Keratinocyte (primary cell): ENCODE measurements around the gene ATOH1. TPM values are rescaled to one million over a fixed set of nuclear protein-coding genes. Genes with fewer than 3 reads are reported as not detected.

Source experiments
- DNase-seq: peaks from one replicate; pipeline ENCODE4 v3.0.0-alpha.2; 2011; ENCODE audit warnings: low read depth, missing footprints, low spot score
- FAIRE-seq: peaks from 2 replicates; lab custom pipeline; 2011; peaks lifted over from hg19 to GRCh38; lab: Jason Lieb, UNC
- H2AFZ ChIP-seq: 2 replicates; pipeline ENCODE4 v1.6.0; 2012; ENCODE audit warnings: low read length, control low read depth, inconsistent platforms; ENCODE audit not compliant: control insufficient read depth
- H3K27ac ChIP-seq: 2 replicates; pipeline ENCODE4 v1.5.1; 2011; ENCODE audit warnings: low read length; ENCODE audit not compliant: control insufficient read depth, insufficient read depth
- H3K27me3 ChIP-seq: 3 replicates; pipeline ENCODE4 v1.6.0; 2011; ENCODE audit warnings: low read length; ENCODE audit not compliant: control insufficient read depth, insufficient read depth; ENCODE audit errors: extremely low read depth
- H3K36me3 ChIP-seq, 2 experiments: 2 replicates in 1 of 2; 3 replicates in 1 of 2; pipeline ENCODE4 v1.5.1; 2011; ENCODE audit warnings: low read length in 2 of 2, mild to moderate bottlenecking in 1 of 2; ENCODE audit not compliant: control insufficient read depth in 2 of 2, insufficient read depth in 2 of 2; ENCODE audit errors: extremely low read depth in 1 of 2
- H3K4me1 ChIP-seq: 3 replicates; pipeline ENCODE4 v1.5.1; 2011; ENCODE audit warnings: low read length; ENCODE audit not compliant: control insufficient read depth, insufficient read depth; ENCODE audit errors: extremely low read depth
- H3K4me2 ChIP-seq: 3 replicates; pipeline ENCODE4 v1.6.0; 2011; ENCODE audit warnings: low read depth, low read length; ENCODE audit not compliant: control insufficient read depth, insufficient read depth; ENCODE audit errors: extremely low read depth
- H3K4me3 ChIP-seq, 3 experiments: fragments of 200-600 bp in 1 of 3; sonication (generic) in 1 of 3; 2 replicates in 2 of 3; 3 replicates in 1 of 3; pipeline ENCODE4 v1.5.1; 2011 to 2016; ENCODE audit warnings: low read length in 3 of 3, mild to moderate bottlenecking in 3 of 3, control low read depth in 2 of 3, inconsistent platforms in 1 of 3, low read depth in 1 of 3, mixed read lengths in 1 of 3, mixed run types in 1 of 3, moderate library complexity in 1 of 3; ENCODE audit not compliant: control insufficient read depth in 2 of 3, insufficient read depth in 2 of 3; ENCODE audit errors: extremely low read depth in 1 of 3
- H3K79me2 ChIP-seq: 2 replicates; pipeline ENCODE4 v1.6.0; 2012; ENCODE audit warnings: low read length; ENCODE audit not compliant: control insufficient read depth, insufficient read depth
- H3K9ac ChIP-seq: 3 replicates; pipeline ENCODE4 v1.6.0; 2011; ENCODE audit warnings: low read length; ENCODE audit not compliant: control insufficient read depth, insufficient read depth; ENCODE audit errors: extremely low read depth
- H3K9me1 ChIP-seq: 3 replicates; pipeline ENCODE4 v1.6.0; 2011; ENCODE audit warnings: low read length; ENCODE audit not compliant: control insufficient read depth, insufficient read depth; ENCODE audit errors: extremely low read depth
- H3K9me3 ChIP-seq: 2 replicates; pipeline ENCODE4 v1.5.1; 2012; ENCODE audit warnings: low read depth, low read length; ENCODE audit not compliant: control insufficient read depth
- H4K20me1 ChIP-seq: 3 replicates; pipeline ENCODE4 v1.6.0; 2011; ENCODE audit warnings: low read length; ENCODE audit not compliant: control insufficient read depth, insufficient read depth; ENCODE audit errors: extremely low read depth
- CTCF ChIP-seq, 3 experiments: IDR thresholded peaks in 1 of 3; conservative IDR thresholded peaks in 1 of 3; optimal IDR thresholded peaks in 1 of 3; 2 replicates in 2 of 3; 3 replicates in 1 of 3; pipeline versions ENCODE3 to v1.5.1; 2011; ENCODE audit warnings: low read length in 3 of 3, mild to moderate bottlenecking in 3 of 3, moderate library complexity in 2 of 3, control low read depth in 1 of 3, inconsistent platforms in 1 of 3; ENCODE audit not compliant: insufficient read depth in 2 of 3; ENCODE audit errors: extremely low read depth in 1 of 3
- EZH2 ChIP-seq: IDR thresholded peaks from one replicate; pipeline ENCODE4 v1.6.1; 2012; ENCODE audit warnings: inconsistent platforms, mild to moderate bottlenecking, low read length, moderate library complexity
- dilution Hi-C: fragments of 300-500 bp; cut with MboI; formaldehyde crosslinking; loops from one replicate; pipeline ENCODE4 v1.7.0; 2020; ENCODE audit warnings: low sequenced_read_pairs; ENCODE audit not compliant: extremely low pct_ligation_motif_present
- polyA plus RNA-seq, 5 experiments: library from polyadenylated mRNA; depleted of rRNA in 3 of 5; stranded (reverse) in 3 of 5; stranded (forward) in 1 of 5; unstranded in 1 of 5; fragments of >200 nt; gene quantifications; 1 replicate in 1 of 5; 2 replicates in 3 of 5; 3 replicates in 1 of 5; pipeline versions ENCODE4 v1.2.1 to v1.2.3, GENCODE V29; 2011 to 2012; ENCODE audit warnings: missing spikeins in 2 of 5, low read depth in 1 of 5, low replicate concordance in 1 of 5

Gene ATOH1
- polyA plus RNA-seq, 1 donor (not counting 4 experiments of a cell fraction or from before 2014, with no cell fraction given), result not detected

GRCh38 chr4:93780080-93780479 lies 48.5 kb upstream of the ATOH1 start:
- no peak overlapping the region for H3K9ac ChIP-seq
- no peaks in the 10 kb centered on the region for H3K79me2 ChIP-seq
- no peak for TF ChIP-seq CTCF (optimal IDR thresholded peaks at IDR 0.05 in 1 of 3, IDR thresholded peaks at IDR 0.05 in 1 of 3, conservative IDR thresholded peaks at IDR 0.05 in 1 of 3; ENCODE audit: extremely low read depth in 1 of 3, insufficient read depth in 2 of 3, low read length in 3 of 3)
- TF ChIP-seq EZH2, result no peak
- no peaks in the 10 kb centered on the region for H3K27me3 ChIP-seq
- H3K27ac ChIP-seq, result no peak overlapping the region
- peaks cover 16% of the 10 kb centered on the region for H3K4me1 ChIP-seq
- DNase-seq (no peak), FAIRE-seq (no peak)
- no peak overlapping the region for H2AFZ ChIP-seq
- dilution Hi-C loops, result no loop called here
- H4K20me1 ChIP-seq, result no peaks in the 10 kb centered on the region
- H3K36me3 ChIP-seq, result no peaks in the 10 kb centered on the region
- H3K4me2 ChIP-seq, result no peak overlapping the region
- no peaks in the 10 kb centered on the region for H3K9me3 ChIP-seq
- H3K9me1 ChIP-seq, result no peaks in the 10 kb centered on the region
- H3K4me3 ChIP-seq, result no peak overlapping the region

- Histone ChIP-seq H3K4me2 (no peak overlapping the region), H3K27me3 (no peaks in the 10 kb centered on the region), H3K4me3 (no peak overlapping the region), H3K79me2 (no peaks in the 10 kb centered on the region), H3K4me1 (peaks cover 13% of the 10 kb centered on the region), H4K20me1 (no peaks in the 10 kb centered on the region), H3K9me3 (no peaks in the 10 kb centered on the region), H2AFZ (no peak overlapping the region), H3K27ac (no peak overlapping the region), H3K36me3 (no peaks in the 10 kb centered on the region), H3K9ac (no peak overlapping the region), H3K9me1 (no peaks in the 10 kb centered on the region)
- DNase-seq (no peak), FAIRE-seq (no peak)
- dilution Hi-C loops, result no loop called here
- TF ChIP-seq EZH2, result no peak
- no peak for TF ChIP-seq CTCF (optimal IDR thresholded peaks at IDR 0.05 in 1 of 3, IDR thresholded peaks at IDR 0.05 in 1 of 3, conservative IDR thresholded peaks at IDR 0.05 in 1 of 3; ENCODE audit: extremely low read depth in 1 of 3, insufficient read depth in 2 of 3, low read length in 3 of 3)
Measured at GRCh38 chr4:93781198-93781597, 47.4 kb upstream of the ATOH1 start.
